ENCODE measurements around the gene MYO5A.

- TF ChIP-seq POLR2A (IDR thresholded peaks at IDR 0.05) (no peak), CTCF (IDR thresholded peaks at IDR 0.05) (no peak)
Measured at GRCh38 chr15:52283281-52283680, 245.4 kb downstream of the MYO5A start.
